B cell (primary cell): ENCODE results near the gene SIPA1. TPM values are rescaled to one million over a fixed set of nuclear protein-coding genes. Genes with fewer than 3 reads are reported as not detected.
A peak's percentile ranks its signal among the peaks of the same experiment; 100 is the strongest.

ENCODE experiments used
- ATAC-seq: fragments of 200-7000 bp; cut with Tn5 transposase; one replicate; pipeline ENCODE4 v1.10.0; 2021; ENCODE audit warnings: low read depth, mild to moderate bottlenecking, moderate number of reproducible peaks, moderate library complexity
- CTCF ChIA-PET: fragments of 350-600 bp; sonication (Branson Sonifier 250); formaldehyde crosslinking; loops from one replicate; lab custom pipeline; 2021; ENCODE audit warnings: antibody characterized with exemption, inconsistent platforms; lab: Charles Lee
- POLR2A ChIA-PET: fragments of 350-600 bp; sonication (Branson Sonifier 250); formaldehyde crosslinking; loops from one replicate; lab custom pipeline; 2021; ENCODE audit warnings: antibody characterized with exemption; lab: Charles Lee
- DNase-seq: peaks from one replicate; pipeline ENCODE4 v3.0.0; 2013
- H2AFZ ChIP-seq: 2 replicates; pipeline ENCODE4 v1.6.1; 2012; ENCODE audit warnings: mild to moderate bottlenecking, low read depth, low read length; ENCODE audit not compliant: insufficient read depth, poor library complexity, severe bottlenecking
- H3K27ac ChIP-seq, 2 donors: 1 replicate in 1 of 2; 2 replicates in 1 of 2; pipeline ENCODE4 v1.5.1; 2012 to 2013; ENCODE audit warnings: low read length in 2 of 2, mild to moderate bottlenecking in 2 of 2, moderate library complexity in 1 of 2
- H3K27me3 ChIP-seq, 4 experiments: fragments of 200-600 bp in 1 of 4; sonication (generic) in 1 of 4; replicated peaks in 1 of 4; 1 replicate in 2 of 4; 2 replicates in 2 of 4; pipeline versions ENCODE4 v1.6.1 to v1.7.0; 2013 to 2016; ENCODE audit warnings: low read length in 3 of 4, mild to moderate bottlenecking in 2 of 4, mixed read lengths in 1 of 4, moderate library complexity in 1 of 4; ENCODE audit not compliant: insufficient read depth in 4 of 4, control insufficient read depth in 3 of 4; ENCODE audit errors: control extremely low read depth in 1 of 4
- H3K36me3 ChIP-seq, 2 experiments: replicated peaks in 1 of 2; 1 replicate in 1 of 2; 2 replicates in 1 of 2; pipeline versions ENCODE4 v1.6.1 to v1.7.1; 2013; ENCODE audit warnings: low read length in 1 of 2; ENCODE audit not compliant: insufficient read depth in 2 of 2, control insufficient read depth in 1 of 2; ENCODE audit errors: control extremely low read depth in 1 of 2, extremely low read depth in 1 of 2
- H3K4me1 ChIP-seq, 2 donors: fragments of 200-600 bp in 1 of 2; sonication (generic) in 1 of 2; 1 replicate in 1 of 2; 2 replicates in 1 of 2; pipeline versions ENCODE4 v1.5.1 to v1.6.1; 2013 to 2017; ENCODE audit warnings: low read length in 2 of 2; ENCODE audit not compliant: control insufficient read depth in 2 of 2, insufficient read depth in 2 of 2
- H3K4me2 ChIP-seq: replicated peaks from 2 replicates; pipeline ENCODE3; 2012; ENCODE audit warnings: mild to moderate bottlenecking, low read depth, low read length; ENCODE audit not compliant: poor library complexity, severe bottlenecking
- H3K4me3 ChIP-seq, 5 experiments: fragments of 200-600 bp in 1 of 5; sonication (generic) in 1 of 5; 1 replicate in 3 of 5; 2 replicates in 2 of 5; pipeline versions ENCODE4 v1.5.1 to v1.7.0; 2011 to 2016; ENCODE audit warnings: low read length in 4 of 5, mild to moderate bottlenecking in 4 of 5, low read depth in 2 of 5, control low read depth in 1 of 5, moderate library complexity in 1 of 5; ENCODE audit not compliant: insufficient read depth in 1 of 5; ENCODE audit errors: control extremely low read depth in 1 of 5, extremely low read depth in 1 of 5
- H3K79me2 ChIP-seq: fragments of 200-600 bp; sonication (generic); one replicate; pipeline ENCODE4 v1.6.0; 2016; ENCODE audit warnings: low read length; ENCODE audit not compliant: control insufficient read depth, insufficient read depth
- H3K9ac ChIP-seq: fragments of 200-600 bp; sonication (generic); 2 replicates; pipeline ENCODE4 v1.6.1; 2017; ENCODE audit warnings: mild to moderate bottlenecking, low read length, moderate library complexity
- H3K9me3 ChIP-seq, 3 donors: one replicate each; pipeline versions ENCODE4 v1.6.1 to v1.7.1; 2013; ENCODE audit warnings: low read length in 2 of 3; ENCODE audit not compliant: control insufficient read depth in 2 of 3, insufficient read depth in 1 of 3; ENCODE audit errors: control extremely low read depth in 1 of 3
- H4K20me1 ChIP-seq: 2 replicates; pipeline ENCODE4 v1.6.0; 2012; ENCODE audit warnings: mild to moderate bottlenecking, low read length; ENCODE audit not compliant: insufficient read depth, control insufficient read depth, poor library complexity, severe bottlenecking
- H3K27ac Mint-ChIP-seq: one replicate; pipeline ENCODE4 v1.8.0; 2021; ENCODE audit warnings: mixed read lengths
- H3K27me3 Mint-ChIP-seq: one replicate; pipeline ENCODE4 v1.8.0; 2021; ENCODE audit warnings: mixed read lengths
- H3K4me1 Mint-ChIP-seq: one replicate; pipeline ENCODE4 v1.8.0; 2021; ENCODE audit warnings: mixed read lengths
- H3K4me3 Mint-ChIP-seq: one replicate; pipeline ENCODE4 v1.8.0; 2021; ENCODE audit warnings: mixed read lengths
- H3K9me3 Mint-ChIP-seq: one replicate; pipeline ENCODE4 v1.8.0; 2022; ENCODE audit warnings: mixed read lengths; ENCODE audit not compliant: insufficient read depth
- EZH2 ChIP-seq: IDR thresholded peaks from 2 replicates; pipeline ENCODE4 v1.6.1; 2012; ENCODE audit warnings: borderline replicate concordance, low read depth, mild to moderate bottlenecking, moderate library complexity, low read length; ENCODE audit not compliant: insufficient read depth, poor library complexity, severe bottlenecking
- WGBS: methylation state at CpG from one replicate; pipeline ENCODE4 v1.1.5; 2013; ENCODE audit warnings: missing lambda C conversion rate; ENCODE audit not compliant: insufficient coverage; 5-methylcytosine and 5-hydroxymethylcytosine counted together
- intact Hi-C: fragments of 100-400 bp; cut with micrococcal nuclease; formaldehyde crosslinking; loops from one replicate; pipeline ENCODE4 v1.10.0; 2022
- polyA plus RNA-seq: library from polyadenylated mRNA; depleted of rRNA; stranded (reverse); fragments of >200 nt; gene quantifications from 2 replicates; pipeline ENCODE4 v1.2.3, GENCODE V29; 2012
- total RNA-seq, 2 donors: library from RNA; stranded (reverse); fragments of 120-200 nt in 1 of 2; gene quantifications; 1 replicate in 1 of 2; 2 replicates in 1 of 2; pipeline versions ENCODE4 v1.2.3 to v1.2.4, GENCODE V29; 2013 to 2022
- TF ChIP-seq, protein P1 (sequence below): fragments of 200-600 bp; IDR thresholded peaks from one replicate; pipeline ENCODE4 v1.8.0; 2022; ENCODE audit warnings: antibody characterized with exemption, mild to moderate bottlenecking

Gene SIPA1
- total and polyA plus RNA-seq, 2 donors (not counting 1 experiment from before 2014, with no cell fraction given), result 314 to 448 TPM

DNA sequence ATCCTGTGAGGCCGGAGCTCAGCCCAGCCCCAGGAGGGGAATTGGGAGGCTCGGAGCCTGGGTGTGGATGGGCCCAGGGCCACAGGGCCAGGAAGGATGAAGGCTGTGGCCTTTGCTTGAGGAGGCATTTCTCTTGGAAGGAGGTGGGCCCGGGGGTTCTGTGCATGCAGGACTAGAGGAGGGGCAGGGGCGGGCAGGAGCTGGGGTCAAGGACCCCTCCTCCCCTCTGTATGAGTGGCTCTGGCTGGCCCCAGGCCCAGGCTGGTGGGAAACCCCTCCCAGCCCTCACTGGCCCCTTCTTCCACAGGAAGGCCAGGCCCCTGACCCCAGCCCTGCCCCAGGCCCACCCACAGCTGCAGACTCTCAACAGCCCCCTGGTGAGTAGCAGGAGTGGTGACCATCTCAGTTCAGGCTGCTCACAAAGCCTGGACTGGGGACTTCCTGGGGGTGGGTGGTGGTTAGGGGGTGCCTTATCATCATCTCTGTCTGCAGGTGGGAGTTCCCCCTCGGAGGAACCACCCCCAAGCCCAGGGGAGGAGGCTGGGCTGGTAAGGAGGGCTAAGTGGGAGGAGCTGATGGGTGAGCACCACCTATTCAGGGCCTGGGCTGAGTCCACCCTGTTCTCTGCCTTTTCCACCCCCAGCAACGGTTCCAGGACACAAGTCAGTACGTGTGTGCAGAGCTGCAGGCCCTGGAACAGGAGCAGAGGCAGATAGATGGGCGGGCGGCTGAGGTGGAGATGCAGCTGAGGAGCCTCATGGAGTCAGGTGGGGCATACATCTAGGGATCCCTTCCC lies 48.3 kb upstream of the SIPA1 start:
- peak; percentile 23 for ATAC-seq
- H3K27me3 Mint-ChIP-seq, result no peaks in the 10 kb centered on the region
- Histone ChIP-seq H3K4me3 (no peak overlapping the region), H3K4me1 (peaks cover 27 to 44% of the 10 kb centered on the region in 2 donors), H3K27me3 (no peaks in the 10 kb centered on the region), H2AFZ (no peak overlapping the region), H3K36me3 (peaks cover 0 to 38% of the 10 kb centered on the region in 2 experiments), H3K27ac (peak overlapping the region in 1 of 2 donors; percentile 82), H3K9me3 (no peaks in the 10 kb centered on the region), H3K9ac (no peak overlapping the region), H3K79me2 (no peaks in the 10 kb centered on the region), H4K20me1 (peaks cover 24% of the 10 kb centered on the region), H3K4me2 (peak overlapping the region; percentile 18)
- no peaks in the 10 kb centered on the region for H3K9me3 Mint-ChIP-seq
- WGBS, result 74% methylated on average over 4 of the region's 9 CpGs
- H3K4me3 Mint-ChIP-seq, result no peak overlapping the region
- POLR2A ChIA-PET, result interaction anchor here (0.6 to 4.9 kb wide), 5 partner anchors 13 to 62 kb away, joined by 3 to 45 read pairs (median 7); partner anchors contain the start of genes EHBP1L1 and PCNX3
- peak; percentile 63 for DNase-seq
- CTCF ChIA-PET, result interaction anchor here (0.7 to 9.7 kb wide), 15 partner anchors 12 to 315 kb away, joined by 3 to 144 read pairs (median 5); partner anchors contain the start of genes EHBP1L1, FAM89B, MAP3K11 and PCNX3
- peaks cover 43% of the 10 kb centered on the region for H3K4me1 Mint-ChIP-seq
- intact Hi-C loops, result loop anchor here (2.0 kb wide), 1 partner anchor 223 kb away; no protein-coding TSS in a partner anchor
- no peak for TF ChIP-seq EZH2
- TF ChIP-seq, protein P1, sequence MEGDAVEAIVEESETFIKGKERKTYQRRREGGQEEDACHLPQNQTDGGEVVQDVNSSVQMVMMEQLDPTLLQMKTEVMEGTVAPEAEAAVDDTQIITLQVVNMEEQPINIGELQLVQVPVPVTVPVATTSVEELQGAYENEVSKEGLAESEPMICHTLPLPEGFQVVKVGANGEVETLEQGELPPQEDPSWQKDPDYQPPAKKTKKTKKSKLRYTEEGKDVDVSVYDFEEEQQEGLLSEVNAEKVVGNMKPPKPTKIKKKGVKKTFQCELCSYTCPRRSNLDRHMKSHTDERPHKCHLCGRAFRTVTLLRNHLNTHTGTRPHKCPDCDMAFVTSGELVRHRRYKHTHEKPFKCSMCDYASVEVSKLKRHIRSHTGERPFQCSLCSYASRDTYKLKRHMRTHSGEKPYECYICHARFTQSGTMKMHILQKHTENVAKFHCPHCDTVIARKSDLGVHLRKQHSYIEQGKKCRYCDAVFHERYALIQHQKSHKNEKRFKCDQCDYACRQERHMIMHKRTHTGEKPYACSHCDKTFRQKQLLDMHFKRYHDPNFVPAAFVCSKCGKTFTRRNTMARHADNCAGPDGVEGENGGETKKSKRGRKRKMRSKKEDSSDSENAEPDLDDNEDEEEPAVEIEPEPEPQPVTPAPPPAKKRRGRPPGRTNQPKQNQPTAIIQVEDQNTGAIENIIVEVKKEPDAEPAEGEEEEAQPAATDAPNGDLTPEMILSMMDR, result no peak
- peak overlapping the region; percentile 83 for H3K27ac Mint-ChIP-seq
